Activated T-helper 17 cell treated with anti-CD3 and anti-CD28 coated beads, Interleukin-2, amount 50 U/mL, for 72 hours (primary cell): Measurements from ENCODE around the gene RNF38. TPM values are rescaled to one million over a fixed set of nuclear protein-coding genes. Genes with fewer than 3 reads are reported as not detected.
"Not testable (repeated sequence)": the region's sequence is repeated elsewhere in the genome, so short reads cannot be mapped to it uniquely, and the experiment has no call there.

Experiments
- ATAC-seq: fragments of 150-1000 bp; cut with Tn5 transposase; replicated peaks from 2 replicates; pipeline ENCODE4 v1.10.0; 2021; ENCODE audit warnings: mild to moderate bottlenecking, moderate library complexity
- H3K27ac Mint-ChIP-seq: one replicate; pipeline ENCODE4 v1.8.0; 2022; ENCODE audit warnings: mixed read lengths
- H3K27me3 Mint-ChIP-seq: one replicate; pipeline ENCODE4 v1.8.0; 2022; ENCODE audit warnings: mixed read lengths
- H3K36me3 Mint-ChIP-seq: one replicate; pipeline ENCODE4 v1.8.0; 2022; ENCODE audit warnings: low read depth, mild to moderate bottlenecking, mixed read lengths
- H3K4me1 Mint-ChIP-seq: one replicate; pipeline ENCODE4 v1.8.0; 2022; ENCODE audit warnings: mixed read lengths
- H3K4me3 Mint-ChIP-seq: one replicate; pipeline ENCODE4 v1.8.0; 2022; ENCODE audit warnings: mild to moderate bottlenecking, mixed read lengths
- H3K9me3 Mint-ChIP-seq: one replicate; pipeline ENCODE4 v1.8.0; 2022; ENCODE audit warnings: mixed read lengths
- total RNA-seq, 2 donors: library from RNA; stranded (reverse); gene quantifications; one replicate each; pipeline ENCODE4 v1.2.3, GENCODE V29; 2022

Gene RNF38
- total RNA-seq, 2 donors from 2014 or later: 39.1 to 39.3 TPM

GRCh38 chr9:36426348-36426747, 26.3 kb upstream of the RNF38 start:
- H3K9me3 Mint-ChIP-seq: no peaks in the 10 kb centered on the region
- no peak overlapping the region for H3K4me3 Mint-ChIP-seq
- H3K36me3 Mint-ChIP-seq: peaks cover 34% of the 10 kb centered on the region
- no peaks in the 10 kb centered on the region for H3K27me3 Mint-ChIP-seq
- ATAC-seq: no peak
- H3K27ac Mint-ChIP-seq: no peak overlapping the region
- H3K4me1 Mint-ChIP-seq: peaks cover 20% of the 10 kb centered on the region

- H3K9me3 Mint-ChIP-seq: no peaks in the 10 kb centered on the region
- H3K36me3 Mint-ChIP-seq: peaks cover 35% of the 10 kb centered on the region
- no peak overlapping the region for H3K4me3 Mint-ChIP-seq
- no peak overlapping the region for H3K27ac Mint-ChIP-seq
- H3K4me1 Mint-ChIP-seq: peaks cover 12% of the 10 kb centered on the region
- no peak for ATAC-seq
- no peaks in the 10 kb centered on the region for H3K27me3 Mint-ChIP-seq
Measured at GRCh38 chr9:36424289-36425055, 24.4 kb upstream of the RNF38 start.

- H3K4me3 Mint-ChIP-seq: no peak overlapping the region
- ATAC-seq: no peak
- H3K4me1 Mint-ChIP-seq: peaks cover 8% of the 10 kb centered on the region
- H3K36me3 Mint-ChIP-seq: peaks cover 41% of the 10 kb centered on the region
- H3K27ac Mint-ChIP-seq: peak overlapping the region; percentile 31
- no peaks in the 10 kb centered on the region for H3K9me3 Mint-ChIP-seq
- no peaks in the 10 kb centered on the region for H3K27me3 Mint-ChIP-seq
Measured at GRCh38 chr9:36423206-36423605, 23.1 kb upstream of the RNF38 start.

- no peaks in the 10 kb centered on the region for H3K9me3 Mint-ChIP-seq
- H3K4me3 Mint-ChIP-seq: no peak overlapping the region
- H3K27me3 Mint-ChIP-seq: no peaks in the 10 kb centered on the region
- no peak overlapping the region for H3K27ac Mint-ChIP-seq
- no peak for ATAC-seq
- peaks cover 38% of the 10 kb centered on the region for H3K36me3 Mint-ChIP-seq
- H3K4me1 Mint-ChIP-seq: peaks cover 6% of the 10 kb centered on the region
Measured at GRCh38 chr9:36416890-36417289, 16.8 kb upstream of the RNF38 start.

GRCh38 chr9:36415822-36416525, 15.9 kb upstream of the RNF38 start:
- H3K27ac Mint-ChIP-seq: peak overlapping the region; percentile 31
- H3K36me3 Mint-ChIP-seq: peaks cover 33% of the 10 kb centered on the region
- H3K4me1 Mint-ChIP-seq: peaks cover 6% of the 10 kb centered on the region
- no peaks in the 10 kb centered on the region for H3K9me3 Mint-ChIP-seq
- ATAC-seq: no peak
- H3K4me3 Mint-ChIP-seq: no peak overlapping the region
- no peaks in the 10 kb centered on the region for H3K27me3 Mint-ChIP-seq

GRCh38 chr9:36411410-36411809, 11.3 kb upstream of the RNF38 start:
- not testable (repeated sequence) for ATAC-seq, H3K4me3 Mint-ChIP-seq, H3K9me3 Mint-ChIP-seq, H3K27me3 Mint-ChIP-seq
- peaks cover 11% of the 10 kb centered on the region for H3K36me3 Mint-ChIP-seq
- H3K4me1 Mint-ChIP-seq: peaks cover 13% of the 10 kb centered on the region
- peak overlapping the region; percentile 7 for H3K27ac Mint-ChIP-seq

GRCh38 chr9:36409076-36409475, 9.0 kb upstream of the RNF38 start:
- peaks cover 13% of the 10 kb centered on the region for H3K4me1 Mint-ChIP-seq
- H3K27ac Mint-ChIP-seq: peak overlapping the region; percentile 26
- not testable (repeated sequence) for H3K36me3 Mint-ChIP-seq, ATAC-seq, H3K4me3 Mint-ChIP-seq, H3K27me3 Mint-ChIP-seq, H3K9me3 Mint-ChIP-seq

- no peaks in the 10 kb centered on the region for H3K27me3 Mint-ChIP-seq
- no peaks in the 10 kb centered on the region for H3K36me3 Mint-ChIP-seq
- H3K27ac Mint-ChIP-seq: peak overlapping the region; percentile 26
- peak; percentile 93 for ATAC-seq
- no peaks in the 10 kb centered on the region for H3K9me3 Mint-ChIP-seq
- no peak overlapping the region for H3K4me3 Mint-ChIP-seq
- peaks cover 14% of the 10 kb centered on the region for H3K4me1 Mint-ChIP-seq
Measured at GRCh38 chr9:36407122-36407723, 7.2 kb upstream of the RNF38 start.

- Mint-ChIP-seq H3K27me3 (no peaks in the 10 kb centered on the region), H3K27ac (peak overlapping the region; percentile 89), H3K36me3 (peaks cover 19% of the 10 kb centered on the region), H3K4me1 (peaks cover 29% of the 10 kb centered on the region), H3K9me3 (no peaks in the 10 kb centered on the region), H3K4me3 (peak overlapping the region; percentile 91)
- ATAC-seq: no peak
Measured at GRCh38 chr9:36402536-36402935, 2.5 kb upstream of the RNF38 start.

GRCh38 chr9:36401897-36402480, 1.9 kb upstream of the RNF38 start:
- Mint-ChIP-seq H3K36me3 (peaks cover 19% of the 10 kb centered on the region), H3K4me3 (peak overlapping the region; percentile 91), H3K27me3 (no peaks in the 10 kb centered on the region), H3K9me3 (no peaks in the 10 kb centered on the region), H3K4me1 (peaks cover 24% of the 10 kb centered on the region), H3K27ac (peak overlapping the region; percentile 89)
- no peak for ATAC-seq

GRCh38 chr9:36401164-36401740, 1.2 kb upstream of the RNF38 start:
- H3K9me3 Mint-ChIP-seq: no peaks in the 10 kb centered on the region
- peaks cover 19% of the 10 kb centered on the region for H3K36me3 Mint-ChIP-seq
- peak overlapping the region; percentile 91 for H3K4me3 Mint-ChIP-seq
- no peaks in the 10 kb centered on the region for H3K27me3 Mint-ChIP-seq
- peak overlapping the region; percentile 89 for H3K27ac Mint-ChIP-seq
- peaks cover 22% of the 10 kb centered on the region for H3K4me1 Mint-ChIP-seq
- peak; percentile 81 for ATAC-seq

- H3K4me3 Mint-ChIP-seq: peak overlapping the region; percentile 91
- H3K9me3 Mint-ChIP-seq: no peaks in the 10 kb centered on the region
- peaks cover 19% of the 10 kb centered on the region for H3K36me3 Mint-ChIP-seq
Measured at GRCh38 chr9:36400332-36401163, 479 bp upstream of the RNF38 start.

GRCh38 chr9:36398745-36399144, 1.3 kb downstream of the RNF38 start:
- Mint-ChIP-seq H3K4me3 (peak overlapping the region; percentile 91), H3K27me3 (no peaks in the 10 kb centered on the region), H3K9me3 (no peaks in the 10 kb centered on the region), H3K27ac (peak overlapping the region; percentile 68), H3K4me1 (peaks cover 27% of the 10 kb centered on the region), H3K36me3 (peaks cover 21% of the 10 kb centered on the region)
- ATAC-seq: no peak

More at GRCh38 chr9:36400332-36401163, 479 bp upstream of the RNF38 start:
- Mint-ChIP-seq H3K27ac (peak overlapping the region; percentile 89), H3K4me1 (peaks cover 22% of the 10 kb centered on the region), H3K27me3 (no peaks in the 10 kb centered on the region)
- peak; percentile 83 for ATAC-seq
